GM19193 (cell line): ENCODE measurements around the gene VPS37C.

Experiments used
- POLR2A ChIP-seq: IDR thresholded peaks from 4 replicates; pipeline ENCODE4 v1.6.1; 2011; ENCODE audit not compliant: insufficient read depth, insufficient read length; ENCODE audit errors: extremely low read depth

VPS37C gene

GRCh38 chr11:61118406-61118805, 42.8 kb downstream of the VPS37C start:
- no peak for TF ChIP-seq POLR2A

GRCh38 chr11:61118004-61118403, 43.2 kb downstream of the VPS37C start:
- no peak for TF ChIP-seq POLR2A

GRCh38 chr11:61117168-61117520, 44.1 kb downstream of the VPS37C start:
- no peak for TF ChIP-seq POLR2A

GRCh38 chr11:61116426-61117167, 44.6 kb downstream of the VPS37C start:
- no peak for TF ChIP-seq POLR2A

GRCh38 chr11:61115498-61116224, 45.6 kb downstream of the VPS37C start:
- no peak for TF ChIP-seq POLR2A

- TF ChIP-seq POLR2A = no peak
Observed at GRCh38 chr11:61114913-61115312, 46.3 kb downstream of the VPS37C start.

- no peak for TF ChIP-seq POLR2A
Observed at GRCh38 chr11:61113201-61113600, 48.0 kb downstream of the VPS37C start.

- no peak for TF ChIP-seq POLR2A
Observed at GRCh38 chr11:61112575-61112974, 48.7 kb downstream of the VPS37C start.

GRCh38 chr11:61111786-61112517, 49.3 kb downstream of the VPS37C start:
- TF ChIP-seq POLR2A = no peak

- TF ChIP-seq POLR2A = no peak
Observed at GRCh38 chr11:61111050-61111435, 50.2 kb downstream of the VPS37C start.

- no peak for TF ChIP-seq POLR2A
Observed at GRCh38 chr11:61110255-61111049, 50.8 kb downstream of the VPS37C start.

- TF ChIP-seq POLR2A = no peak
Observed at GRCh38 chr11:61109671-61110070, 51.6 kb downstream of the VPS37C start.

- TF ChIP-seq POLR2A = no peak
Observed at GRCh38 chr11:61108847-61109585, 52.2 kb downstream of the VPS37C start.

- TF ChIP-seq POLR2A = no peak
Observed at GRCh38 chr11:61107888-61108287, 53.3 kb downstream of the VPS37C start.
